ENCODE results near the gene SLC6A18. TPM values are rescaled to one million over a fixed set of nuclear protein-coding genes. Genes with fewer than 3 reads are reported as not detected.

SLC6A18 gene
- total and polyA plus RNA-seq, 2 experiments from 2014 or later: 0.35 TPM; not detected in 1

GRCh38 chr5:1257841-1258240, 32.7 kb downstream of the SLC6A18 start:
- TF ChIP-seq EZH2 (IDR thresholded peaks at IDR 0.05; ENCODE audit: borderline replicate concordance) (no peak), CTCF (IDR thresholded peaks at IDR 0.05; ENCODE audit: poor library complexity) (no peak), EZH2phosphoT487 (IDR thresholded peaks at IDR 0.05; ENCODE audit: low read depth, severe bottlenecking, unreplicated experiment) (no peak)
- H3K9me2 ChIP-seq (replicated peaks; ENCODE audit: insufficient read depth): no peaks in the 10 kb centered on the region
- no peaks in the 10 kb centered on the region for H3K4me1 ChIP-seq (ENCODE audit: insufficient read depth)
- DNase-seq (ENCODE audit: low spot score): no peak
- H3K9me3 ChIP-seq (ENCODE audit: low read depth): no peaks in the 10 kb centered on the region
- no peaks in the 10 kb centered on the region for H3K36me3 ChIP-seq (replicated peaks; ENCODE audit: insufficient read depth, low read depth)
- no peak overlapping the region for H3K27ac ChIP-seq
- 85% methylated on average over 13 of the region's 13 CpGs for WGBS (ENCODE audit: low lambda C conversion rate, missing lambda C conversion rate)
- no peak overlapping the region for H2AFZ ChIP-seq
- no peaks in the 10 kb centered on the region for H4K20me1 ChIP-seq (ENCODE audit: insufficient read depth, poor library complexity, severe bottlenecking)
- H3K4me3 ChIP-seq: no peak overlapping the region
- no peaks in the 10 kb centered on the region for H3K79me2 ChIP-seq
- no peak overlapping the region for H3K4me2 ChIP-seq
- H3K27me3 ChIP-seq: no peaks in the 10 kb centered on the region

GRCh38 chr5:1259806-1260480, 34.8 kb downstream of the SLC6A18 start:
- no peaks in the 10 kb centered on the region for H3K4me1 ChIP-seq (ENCODE audit: insufficient read depth)
- H3K79me2 ChIP-seq: no peaks in the 10 kb centered on the region
- H3K27ac ChIP-seq: no peak overlapping the region
- no peaks in the 10 kb centered on the region for H4K20me1 ChIP-seq (ENCODE audit: insufficient read depth, poor library complexity, severe bottlenecking)
- 95% methylated on average over 17 of the region's 23 CpGs for WGBS (ENCODE audit: low lambda C conversion rate, missing lambda C conversion rate)
- no peak overlapping the region for H3K4me3 ChIP-seq
- DNase-seq (ENCODE audit: low spot score): no peak
- H2AFZ ChIP-seq: no peak overlapping the region
- H3K36me3 ChIP-seq (replicated peaks; ENCODE audit: insufficient read depth, low read depth): no peaks in the 10 kb centered on the region
- H3K9me2 ChIP-seq (replicated peaks; ENCODE audit: insufficient read depth): no peaks in the 10 kb centered on the region
- H3K9me3 ChIP-seq (ENCODE audit: low read depth): no peaks in the 10 kb centered on the region
- H3K27me3 ChIP-seq: no peaks in the 10 kb centered on the region
- no peak for TF ChIP-seq EZH2phosphoT487 (IDR thresholded peaks at IDR 0.05; ENCODE audit: low read depth, severe bottlenecking, unreplicated experiment)
- no peak for TF ChIP-seq EZH2 (IDR thresholded peaks at IDR 0.05; ENCODE audit: borderline replicate concordance)
- TF ChIP-seq CTCF (IDR thresholded peaks at IDR 0.05; ENCODE audit: poor library complexity): no peak
- no peak overlapping the region for H3K4me2 ChIP-seq

- H3K4me2 ChIP-seq: no peak overlapping the region
- H3K9me2 ChIP-seq (replicated peaks; ENCODE audit: insufficient read depth): no peaks in the 10 kb centered on the region
- no peaks in the 10 kb centered on the region for H3K27me3 ChIP-seq
- WGBS (ENCODE audit: low lambda C conversion rate, missing lambda C conversion rate): 90% methylated on average over 10 of the region's 10 CpGs
- H3K4me1 ChIP-seq (ENCODE audit: insufficient read depth): no peaks in the 10 kb centered on the region
- no peaks in the 10 kb centered on the region for H3K79me2 ChIP-seq
- no peaks in the 10 kb centered on the region for H4K20me1 ChIP-seq (ENCODE audit: insufficient read depth, poor library complexity, severe bottlenecking)
- H3K9me3 ChIP-seq (ENCODE audit: low read depth): no peaks in the 10 kb centered on the region
- H3K36me3 ChIP-seq (replicated peaks; ENCODE audit: insufficient read depth, low read depth): no peaks in the 10 kb centered on the region
- H3K4me3 ChIP-seq: no peak overlapping the region
- DNase-seq (ENCODE audit: low spot score): no peak
- no peak overlapping the region for H3K27ac ChIP-seq
- no peak overlapping the region for H2AFZ ChIP-seq
- TF ChIP-seq EZH2 (IDR thresholded peaks at IDR 0.05; ENCODE audit: borderline replicate concordance) (no peak), CTCF (IDR thresholded peaks at IDR 0.05; ENCODE audit: poor library complexity) (no peak), EZH2phosphoT487 (IDR thresholded peaks at IDR 0.05; ENCODE audit: low read depth, severe bottlenecking, unreplicated experiment) (no peak)
Observed at GRCh38 chr5:1261643-1262042, 36.5 kb downstream of the SLC6A18 start.

Measured in hepatocyte (in vitro differentiated cells).